HepG2 (cell line): ENCODE data around the gene ADGRG4. TPM values are rescaled to one million over a fixed set of nuclear protein-coding genes. Genes with fewer than 3 reads are reported as not detected.

Source experiments
- ATAC-seq: fragments of 200-7000 bp; cut with Tn5 transposase; 3 replicates; pipeline ENCODE4 v1.9.1; 2020; ENCODE audit warnings: mild to moderate bottlenecking, moderate library complexity
- BruUV-seq: library from RNA; stranded (reverse); fragments of 400-500 nt; replicated peaks from 2 replicates; lab custom pipeline; 2021; lab: Mats Ljungman, UMichigan
- CTCF ChIA-PET: fragments of 300-600 bp; formaldehyde crosslinking; extraction: SDS; loops from one replicate; lab custom pipeline; 2021; ENCODE audit warnings: low total read pairs, inconsistent platforms, low intra/inter-chr PET ratio; lab: Yijun Ruan, JAX
- POLR2A ChIA-PET: fragments of 350-600 bp; sonication (Branson Sonifier 250); formaldehyde crosslinking; loops from one replicate; lab custom pipeline; 2020; ENCODE audit warnings: antibody characterized with exemption, inconsistent platforms; lab: Yijun Ruan, JAX
- DNase-seq: peaks from one replicate; pipeline ENCODE4 v3.0.0-alpha.2; 2015; ENCODE audit warnings: low spot score
- FAIRE-seq: peaks from 3 replicates; lab custom pipeline; 2011; peaks lifted over from hg19 to GRCh38; lab: Jason Lieb, UNC
- H2AFZ ChIP-seq: one replicate; pipeline ENCODE4 v1.6.1; 2011; ENCODE audit warnings: low read length, inconsistent platforms
- H3K27ac ChIP-seq: fragments of 300-600 bp; 3 replicates; pipeline ENCODE4 v1.8.0; 2011; ENCODE audit warnings: mixed run types, mild to moderate bottlenecking, mixed read lengths, low read length, inconsistent platforms; ENCODE audit not compliant: insufficient read depth; ENCODE audit errors: extremely low read length
- H3K27me3 ChIP-seq, 2 experiments: fragments of 200-600 bp in 1 of 2; 2 replicates in 1 of 2; 3 replicates in 1 of 2; pipeline versions ENCODE4 v1.6.0 to v1.8.0; 2011; ENCODE audit warnings: low read length in 2 of 2, mild to moderate bottlenecking in 2 of 2, moderate library complexity in 2 of 2, inconsistent platforms in 1 of 2; ENCODE audit not compliant: insufficient read depth in 2 of 2, control insufficient read depth in 1 of 2
- H3K36me3 ChIP-seq, 2 experiments: fragments of 200-600 bp in 1 of 2; replicated peaks in 1 of 2; 2 replicates in 1 of 2; 3 replicates in 1 of 2; pipeline versions ENCODE4 v1.5.1 to v1.8.0; 2011; ENCODE audit warnings: low read length in 2 of 2, inconsistent platforms in 1 of 2; ENCODE audit not compliant: insufficient read depth in 2 of 2, control insufficient read depth in 1 of 2
- H3K4me1 ChIP-seq: 2 replicates; pipeline ENCODE4 v1.5.1; 2012; ENCODE audit warnings: low read length, inconsistent platforms; ENCODE audit not compliant: insufficient read depth
- H3K4me2 ChIP-seq: 2 replicates; pipeline ENCODE4 v1.6.0; 2011; ENCODE audit warnings: low read depth, low read length, inconsistent platforms
- H3K4me3 ChIP-seq, 3 experiments: fragments of 200-600 bp in 1 of 3; sonication (generic), shearing (Covaris generic) in 1 of 3; replicated peaks in 1 of 3; 2 replicates each; pipeline ENCODE4 v1.5.1; 2011 to 2016; ENCODE audit warnings: low read length in 3 of 3, inconsistent platforms in 2 of 3, low read depth in 2 of 3, mild to moderate bottlenecking in 2 of 3, control low read depth in 1 of 3, mixed read lengths in 1 of 3; ENCODE audit not compliant: insufficient read depth in 1 of 3
- H3K79me2 ChIP-seq: one replicate; pipeline ENCODE4 v1.6.1; 2011; ENCODE audit warnings: low read length, inconsistent platforms; ENCODE audit not compliant: insufficient read depth
- H3K9ac ChIP-seq: 2 replicates; pipeline ENCODE4 v1.6.0; 2011; ENCODE audit warnings: mild to moderate bottlenecking, low read depth, low read length, inconsistent platforms; ENCODE audit not compliant: insufficient read depth
- H3K9me3 ChIP-seq: 2 replicates; pipeline ENCODE4 v1.5.1; 2012; ENCODE audit warnings: mild to moderate bottlenecking, low read length
- H4K20me1 ChIP-seq: 2 replicates; pipeline ENCODE4 v1.6.0; 2011; ENCODE audit warnings: inconsistent platforms, mild to moderate bottlenecking, low read length, moderate library complexity; ENCODE audit not compliant: insufficient read depth
- ATF1 ChIP-seq: IDR thresholded peaks from 2 replicates; pipeline ENCODE4 v1.6.1; 2016; ENCODE audit warnings: mild to moderate bottlenecking, control low read depth
- GTF2F1 ChIP-seq: fragments of 150-350 bp; IDR thresholded peaks from 2 replicates; pipeline ENCODE4 v1.6.1; 2014; ENCODE audit warnings: low read length
- MAFG ChIP-seq: sonication (generic); formaldehyde crosslinking; IDR thresholded peaks from 2 replicates; pipeline ENCODE4 v1.5.1; 2020; ENCODE audit warnings: mild to moderate bottlenecking, missing genetic modification reagents
- MAFK ChIP-seq, 2 experiments: IDR thresholded peaks in 1 of 2; conservative IDR thresholded peaks in 1 of 2; 2 replicates each; pipeline ENCODE4 v1.6.1; 2011; ENCODE audit warnings: improper control_type of control experiment in 2 of 2, low read length in 2 of 2
- MEIS2 ChIP-seq: sonication (generic); formaldehyde crosslinking; IDR thresholded peaks from 2 replicates; pipeline ENCODE4 v1.9.0; 2021; ENCODE audit warnings: mild to moderate bottlenecking, missing genetic modification reagents
- NR3C1 ChIP-seq: sonication (generic); formaldehyde crosslinking; IDR thresholded peaks from 2 replicates; pipeline ENCODE4 v1.4.0; 2020; ENCODE audit warnings: missing genetic modification reagents
- TRIM24 ChIP-seq: sonication (generic); formaldehyde crosslinking; IDR thresholded peaks from 2 replicates; pipeline ENCODE4 v1.8.0; 2022; ENCODE audit warnings: mild to moderate bottlenecking, missing genetic modification reagents
- U2AF1 ChIP-seq: fragments of 200-400 bp; formaldehyde crosslinking; optimal IDR thresholded peaks from 2 replicates; pipeline ENCODE3; 2017; ENCODE audit warnings: mild to moderate bottlenecking, low read depth, low read length
- XRCC5 ChIP-seq: fragments of 200-400 bp; formaldehyde crosslinking; optimal IDR thresholded peaks from 2 replicates; pipeline ENCODE3; 2017; ENCODE audit warnings: mild to moderate bottlenecking, low read length
- ZFP36L1 ChIP-seq: sonication (generic); formaldehyde crosslinking; IDR thresholded peaks from 2 replicates; pipeline ENCODE4 v1.8.0; 2022; ENCODE audit warnings: mild to moderate bottlenecking, missing genetic modification reagents, moderate library complexity
- ZNF136 ChIP-seq: sonication (generic); formaldehyde crosslinking; IDR thresholded peaks from 2 replicates; pipeline ENCODE4 v1.8.1; 2022; ENCODE audit warnings: low read depth, mild to moderate bottlenecking, moderate library complexity, missing genetic modification reagents
- ZNF230 ChIP-seq: sonication (generic); formaldehyde crosslinking; IDR thresholded peaks from 2 replicates; pipeline ENCODE4 v1.4.0; 2020; ENCODE audit warnings: mild to moderate bottlenecking, missing genetic modification reagents
- ZNF703 ChIP-seq: sonication (generic); formaldehyde crosslinking; IDR thresholded peaks from 2 replicates; pipeline ENCODE4 v1.5.1; 2020; ENCODE audit warnings: missing genetic modification reagents, mild to moderate bottlenecking, moderate library complexity, borderline replicate concordance
- ZNF816 ChIP-seq: sonication (generic); formaldehyde crosslinking; IDR thresholded peaks from 2 replicates; pipeline ENCODE4 v1.8.0; 2022; ENCODE audit warnings: missing genetic modification reagents, mild to moderate bottlenecking, borderline replicate concordance
- WGBS: methylation state at CpG from one replicate; pipeline ENCODE4 v1.1.6; 2017; ENCODE audit warnings: low lambda C conversion rate; 5-methylcytosine and 5-hydroxymethylcytosine counted together
- in situ Hi-C: cut with HindIII; loops from 2 replicates; pipeline ENCODE4 v1.10.0; 2017; ENCODE audit warnings: low pct_unique_long_range_greater_than_20kb; ENCODE audit not compliant: extremely low pct_ligation_motif_present
- intact Hi-C: fragments of 100-400 bp; cut with micrococcal nuclease; formaldehyde crosslinking; loops from one replicate; pipeline ENCODE4 v1.10.0; 2022; ENCODE audit not compliant: unreplicated experiment
- polyA plus RNA-seq, 8 experiments: library from polyadenylated mRNA; depleted of rRNA in 3 of 8; stranded (reverse) in 7 of 8; unstranded in 1 of 8; fragments of >200 nt; fragmentation: Illumina TruSeq in 4 of 8; extraction: Trizol in 4 of 8; gene quantifications; 2 replicates each; pipeline versions ENCODE4 v1.2.1 to v1.2.3, GENCODE V29; 2011 to 2016; ENCODE audit warnings: low read depth in 4 of 8, missing spikeins in 1 of 8, mixed read lengths in 1 of 8; ENCODE audit not compliant: insufficient read depth in 1 of 8
- total RNA-seq, 5 experiments: library from RNA; depleted of rRNA; stranded (reverse); fragments of >200 nt; fragmentation: Illumina TruSeq; extraction: Trizol; gene quantifications; 2 replicates each; pipeline ENCODE4 v1.2.3, GENCODE V29; 2016; ENCODE audit warnings: low read depth in 1 of 5
- TF ChIP-seq, protein P1 (sequence below): sonication (generic); formaldehyde crosslinking; conservative IDR thresholded peaks from 2 replicates; pipeline ENCODE4 v1.8.0; 2022; ENCODE audit warnings: low read depth, missing genetic modification reagents
- TF ChIP-seq, protein P2 (sequence below): sonication (generic); formaldehyde crosslinking; IDR thresholded peaks from 2 replicates; pipeline ENCODE4 v1.4.0; 2020; ENCODE audit warnings: mild to moderate bottlenecking, missing genetic modification reagents
- TF ChIP-seq, protein P3 (sequence below): sonication (generic); formaldehyde crosslinking; IDR thresholded peaks from 2 replicates; pipeline ENCODE4 v1.5.0; 2020; ENCODE audit warnings: missing genetic modification reagents, mild to moderate bottlenecking, borderline replicate concordance
- TF ChIP-seq, protein P4 (sequence below): conservative IDR thresholded peaks from 2 replicates; pipeline ENCODE4 v1.6.1; 2018; ENCODE audit warnings: missing genetic modification reagents

The ADGRG4 gene
- total and polyA plus RNA-seq, 2 of the 13 experiments (the other 11 are each of a cell fraction or from before 2014, with no cell fraction given): not detected

DNA sequence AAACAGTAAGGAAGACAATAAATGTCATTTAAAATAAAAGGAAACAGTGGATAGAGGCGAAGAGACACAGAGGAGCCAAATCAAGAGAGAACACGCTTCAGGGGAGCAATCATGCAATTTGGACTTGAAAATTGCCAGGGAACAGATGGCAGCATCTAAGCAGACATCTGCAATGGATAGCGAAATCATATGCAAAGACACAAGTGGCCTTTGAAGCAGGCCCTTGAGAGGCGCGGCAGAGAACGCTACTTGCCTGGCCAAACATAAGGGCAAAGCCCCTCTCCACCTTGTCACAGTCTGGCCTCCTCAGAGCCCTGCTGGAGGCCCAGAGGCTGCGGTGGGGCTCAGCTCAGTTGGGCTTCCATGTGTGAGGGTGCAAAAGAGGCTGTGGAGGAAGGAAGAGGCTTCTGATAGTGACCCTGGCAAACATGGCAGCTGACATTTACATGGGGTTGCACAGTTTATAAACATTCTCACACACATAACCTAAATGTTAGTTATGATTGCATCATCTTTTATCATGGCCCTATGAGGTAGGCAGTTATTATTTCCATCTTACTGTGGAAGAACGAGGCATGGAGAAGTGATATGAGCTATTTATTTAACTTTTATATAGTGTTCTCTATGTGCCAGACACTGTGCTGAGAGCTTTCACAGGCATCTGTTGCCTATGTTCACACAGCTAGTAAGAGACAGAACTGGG lies 18.3 kb downstream of the ADGRG4 start:
- no peak for FAIRE-seq
- BruUV-seq: no TSS peak
- Histone ChIP-seq H3K4me1 (no peaks in the 10 kb centered on the region), H2AFZ (no peak overlapping the region), H3K79me2 (no peaks in the 10 kb centered on the region), H3K27ac (no peak overlapping the region), H3K27me3 (no peaks in the 10 kb centered on the region), H3K36me3 (no peaks in the 10 kb centered on the region), H3K9ac (no peak overlapping the region), H3K4me2 (no peak overlapping the region), H3K9me3 (no peaks in the 10 kb centered on the region), H4K20me1 (no peaks in the 10 kb centered on the region), H3K4me3 (no peak overlapping the region)
- no peak for TF ChIP-seq ATF1
- TF ChIP-seq TRIM24 (CRISPR knock-in tag): no peak
- no peak for TF ChIP-seq MAFK (conservative IDR thresholded peaks at IDR 0.05 in 1 of 2, IDR thresholded peaks at IDR 0.05 in 1 of 2; ENCODE audit: low read length in 2 of 2)
- TF ChIP-seq, protein P1, sequence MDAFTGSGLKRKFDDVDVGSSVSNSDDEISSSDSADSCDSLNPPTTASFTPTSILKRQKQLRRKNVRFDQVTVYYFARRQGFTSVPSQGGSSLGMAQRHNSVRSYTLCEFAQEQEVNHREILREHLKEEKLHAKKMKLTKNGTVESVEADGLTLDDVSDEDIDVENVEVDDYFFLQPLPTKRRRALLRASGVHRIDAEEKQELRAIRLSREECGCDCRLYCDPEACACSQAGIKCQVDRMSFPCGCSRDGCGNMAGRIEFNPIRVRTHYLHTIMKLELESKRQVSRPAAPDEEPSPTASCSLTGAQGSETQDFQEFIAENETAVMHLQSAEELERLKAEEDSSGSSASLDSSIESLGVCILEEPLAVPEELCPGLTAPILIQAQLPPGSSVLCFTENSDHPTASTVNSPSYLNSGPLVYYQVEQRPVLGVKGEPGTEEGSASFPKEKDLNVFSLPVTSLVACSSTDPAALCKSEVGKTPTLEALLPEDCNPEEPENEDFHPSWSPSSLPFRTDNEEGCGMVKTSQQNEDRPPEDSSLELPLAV (CRISPR knock-in tag): no peak
- TF ChIP-seq ZFP36L1 (CRISPR knock-in tag): no peak
- TF ChIP-seq, protein P2, sequence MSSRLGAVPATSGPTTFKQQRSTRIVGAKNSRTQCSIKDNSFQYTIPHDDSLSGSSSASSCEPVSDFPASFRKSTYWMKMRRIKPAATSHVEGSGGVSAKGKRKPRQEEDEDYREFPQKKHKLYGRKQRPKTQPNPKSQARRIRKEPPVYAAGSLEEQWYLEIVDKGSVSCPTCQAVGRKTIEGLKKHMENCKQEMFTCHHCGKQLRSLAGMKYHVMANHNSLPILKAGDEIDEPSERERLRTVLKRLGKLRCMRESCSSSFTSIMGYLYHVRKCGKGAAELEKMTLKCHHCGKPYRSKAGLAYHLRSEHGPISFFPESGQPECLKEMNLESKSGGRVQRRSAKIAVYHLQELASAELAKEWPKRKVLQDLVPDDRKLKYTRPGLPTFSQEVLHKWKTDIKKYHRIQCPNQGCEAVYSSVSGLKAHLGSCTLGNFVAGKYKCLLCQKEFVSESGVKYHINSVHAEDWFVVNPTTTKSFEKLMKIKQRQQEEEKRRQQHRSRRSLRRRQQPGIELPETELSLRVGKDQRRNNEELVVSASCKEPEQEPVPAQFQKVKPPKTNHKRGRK: no peak
- TF ChIP-seq MEIS2 (CRISPR knock-in tag): no peak
- TF ChIP-seq U2AF1: no peak
- no peak for TF ChIP-seq XRCC5
- TF ChIP-seq ZNF816: no peak
- TF ChIP-seq, protein P3, sequence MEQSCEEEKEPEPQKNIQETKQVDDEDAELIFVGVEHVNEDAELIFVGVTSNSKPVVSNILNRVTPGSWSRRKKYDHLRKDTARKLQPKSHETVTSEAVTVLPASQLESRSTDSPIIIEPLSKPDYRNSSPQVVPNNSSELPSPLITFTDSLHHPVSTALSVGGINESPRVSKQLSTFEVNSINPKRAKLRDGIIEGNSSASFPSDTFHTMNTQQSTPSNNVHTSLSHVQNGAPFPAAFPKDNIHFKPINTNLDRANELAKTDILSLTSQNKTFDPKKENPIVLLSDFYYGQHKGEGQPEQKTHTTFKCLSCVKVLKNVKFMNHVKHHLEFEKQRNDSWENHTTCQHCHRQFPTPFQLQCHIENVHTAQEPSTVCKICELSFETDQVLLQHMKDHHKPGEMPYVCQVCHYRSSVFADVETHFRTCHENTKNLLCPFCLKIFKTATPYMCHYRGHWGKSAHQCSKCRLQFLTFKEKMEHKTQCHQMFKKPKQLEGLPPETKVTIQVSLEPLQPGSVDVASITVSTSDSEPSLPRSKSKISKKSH (CRISPR knock-in tag): no peak
- no peak for TF ChIP-seq GTF2F1
- TF ChIP-seq, protein P4, sequence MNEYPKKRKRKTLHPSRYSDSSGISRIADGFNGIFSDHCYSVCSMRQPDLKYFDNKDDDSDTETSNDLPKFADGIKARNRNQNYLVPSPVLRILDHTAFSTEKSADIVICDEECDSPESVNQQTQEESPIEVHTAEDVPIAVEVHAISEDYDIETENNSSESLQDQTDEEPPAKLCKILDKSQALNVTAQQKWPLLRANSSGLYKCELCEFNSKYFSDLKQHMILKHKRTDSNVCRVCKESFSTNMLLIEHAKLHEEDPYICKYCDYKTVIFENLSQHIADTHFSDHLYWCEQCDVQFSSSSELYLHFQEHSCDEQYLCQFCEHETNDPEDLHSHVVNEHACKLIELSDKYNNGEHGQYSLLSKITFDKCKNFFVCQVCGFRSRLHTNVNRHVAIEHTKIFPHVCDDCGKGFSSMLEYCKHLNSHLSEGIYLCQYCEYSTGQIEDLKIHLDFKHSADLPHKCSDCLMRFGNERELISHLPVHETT (CRISPR knock-in tag): no peak
- no peak for TF ChIP-seq NR3C1 (CRISPR knock-in tag)
- TF ChIP-seq ZNF136 (CRISPR knock-in tag): no peak
- no peak for TF ChIP-seq MAFG
- TF ChIP-seq ZNF230 (CRISPR knock-in tag): no peak
- no peak for TF ChIP-seq ZNF703 (CRISPR knock-in tag)
- ChIA-PET POLR2A (no interaction called here), CTCF (no interaction called here)
- ATAC-seq: no peak
- intact Hi-C loops (no loop called here), in situ Hi-C loops (no loop called here)
- DNase-seq: no peak
- 2% methylated on average over 6 of the region's 8 CpGs for WGBS
